ENCODE results near the gene AXIN1.

The AXIN1 gene

DNA sequence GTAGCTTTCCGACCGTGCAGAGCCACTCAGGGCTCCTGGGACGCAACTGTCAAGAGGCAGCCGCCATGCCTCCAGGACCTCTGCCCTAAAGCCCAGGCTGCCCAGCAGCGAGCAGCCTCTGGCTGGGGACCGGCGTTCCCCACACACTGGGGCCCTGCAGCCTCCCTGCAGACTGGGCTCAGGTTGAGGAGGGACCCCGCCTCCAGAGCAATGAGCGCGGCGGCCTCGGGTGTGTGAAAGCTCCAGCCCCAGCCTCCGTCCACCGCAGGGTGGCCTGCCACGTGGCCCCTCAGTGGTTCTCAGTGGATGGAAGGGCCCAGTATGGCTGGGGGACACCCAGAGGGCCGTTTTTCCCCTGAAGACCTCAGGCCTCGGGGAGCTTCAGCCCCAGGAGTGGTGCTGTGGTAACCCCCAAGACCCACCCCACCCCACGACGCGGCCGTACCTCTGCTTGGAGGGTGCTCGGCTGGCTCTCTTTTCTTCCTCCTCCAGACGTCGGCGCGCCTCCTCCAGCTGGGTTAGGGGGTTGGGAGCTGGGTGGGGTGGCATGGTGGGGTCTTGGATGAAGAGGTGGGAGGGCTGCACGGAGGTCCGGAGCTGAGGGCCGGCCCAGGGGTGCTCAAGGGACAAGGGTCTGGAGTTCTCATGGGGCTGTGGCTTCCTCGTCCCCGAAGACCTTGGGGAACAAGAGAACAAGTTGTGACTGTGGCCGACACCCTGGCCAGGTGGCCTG, 59.3 kb downstream of the AXIN1 start:
- Histone ChIP-seq H3K79me2 (no peaks in the 10 kb centered on the region), H3K36me3 (ENCODE audit: control insufficient read depth, insufficient read depth, low read length) (no peaks in the 10 kb centered on the region), H3K4me1 (no peaks in the 10 kb centered on the region), H2AFZ (no peak overlapping the region), H3K4me2 (ENCODE audit: low read length) (no peak overlapping the region), H3K9me3 (ENCODE audit: control insufficient read depth, low read length) (no peaks in the 10 kb centered on the region), H3K27ac (no peak overlapping the region), H3K9ac (no peak overlapping the region), H3K4me3 (ENCODE audit: low read depth, low read length) (no peak overlapping the region), H3K27me3 (ENCODE audit: control insufficient read depth, insufficient read depth, low read length) (no peaks in the 10 kb centered on the region)
- TF ChIP-seq, protein P1, sequence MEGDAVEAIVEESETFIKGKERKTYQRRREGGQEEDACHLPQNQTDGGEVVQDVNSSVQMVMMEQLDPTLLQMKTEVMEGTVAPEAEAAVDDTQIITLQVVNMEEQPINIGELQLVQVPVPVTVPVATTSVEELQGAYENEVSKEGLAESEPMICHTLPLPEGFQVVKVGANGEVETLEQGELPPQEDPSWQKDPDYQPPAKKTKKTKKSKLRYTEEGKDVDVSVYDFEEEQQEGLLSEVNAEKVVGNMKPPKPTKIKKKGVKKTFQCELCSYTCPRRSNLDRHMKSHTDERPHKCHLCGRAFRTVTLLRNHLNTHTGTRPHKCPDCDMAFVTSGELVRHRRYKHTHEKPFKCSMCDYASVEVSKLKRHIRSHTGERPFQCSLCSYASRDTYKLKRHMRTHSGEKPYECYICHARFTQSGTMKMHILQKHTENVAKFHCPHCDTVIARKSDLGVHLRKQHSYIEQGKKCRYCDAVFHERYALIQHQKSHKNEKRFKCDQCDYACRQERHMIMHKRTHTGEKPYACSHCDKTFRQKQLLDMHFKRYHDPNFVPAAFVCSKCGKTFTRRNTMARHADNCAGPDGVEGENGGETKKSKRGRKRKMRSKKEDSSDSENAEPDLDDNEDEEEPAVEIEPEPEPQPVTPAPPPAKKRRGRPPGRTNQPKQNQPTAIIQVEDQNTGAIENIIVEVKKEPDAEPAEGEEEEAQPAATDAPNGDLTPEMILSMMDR (IDR thresholded peaks at IDR 0.05): no peak

DNA sequence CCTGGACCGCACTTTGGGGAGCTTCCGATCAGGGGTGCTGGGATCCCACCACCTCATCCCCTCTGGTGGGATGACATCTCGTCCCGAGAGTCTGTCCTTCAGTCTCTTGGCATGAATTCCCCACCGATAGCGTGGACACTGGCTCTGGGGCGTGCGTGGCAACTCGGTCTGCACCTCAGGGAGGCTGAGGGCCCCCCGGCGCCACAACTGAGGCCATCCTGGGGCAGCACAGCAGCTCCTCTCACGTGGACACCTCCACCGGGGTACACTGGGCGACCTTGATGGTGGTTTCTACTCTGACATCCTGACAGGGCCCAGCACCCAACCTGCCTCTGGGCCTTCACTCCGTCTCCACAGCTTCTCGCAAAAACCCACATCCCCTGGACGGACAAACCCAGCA, 61.0 kb downstream of the AXIN1 start:
- no peak overlapping the region for H3K4me3 ChIP-seq (ENCODE audit: low read depth, low read length)
- no peak overlapping the region for H2AFZ ChIP-seq
- H3K4me2 ChIP-seq (ENCODE audit: low read length): no peak overlapping the region
- no peak overlapping the region for H3K27ac ChIP-seq
- TF ChIP-seq, protein P1 (IDR thresholded peaks at IDR 0.05): no peak
- H3K36me3 ChIP-seq (ENCODE audit: control insufficient read depth, insufficient read depth, low read length): no peaks in the 10 kb centered on the region
- no peaks in the 10 kb centered on the region for H3K4me1 ChIP-seq
- H3K27me3 ChIP-seq (ENCODE audit: control insufficient read depth, insufficient read depth, low read length): no peaks in the 10 kb centered on the region
- H3K79me2 ChIP-seq: no peaks in the 10 kb centered on the region
- H3K9me3 ChIP-seq (ENCODE audit: control insufficient read depth, low read length): no peaks in the 10 kb centered on the region
- no peak overlapping the region for H3K9ac ChIP-seq

DNA sequence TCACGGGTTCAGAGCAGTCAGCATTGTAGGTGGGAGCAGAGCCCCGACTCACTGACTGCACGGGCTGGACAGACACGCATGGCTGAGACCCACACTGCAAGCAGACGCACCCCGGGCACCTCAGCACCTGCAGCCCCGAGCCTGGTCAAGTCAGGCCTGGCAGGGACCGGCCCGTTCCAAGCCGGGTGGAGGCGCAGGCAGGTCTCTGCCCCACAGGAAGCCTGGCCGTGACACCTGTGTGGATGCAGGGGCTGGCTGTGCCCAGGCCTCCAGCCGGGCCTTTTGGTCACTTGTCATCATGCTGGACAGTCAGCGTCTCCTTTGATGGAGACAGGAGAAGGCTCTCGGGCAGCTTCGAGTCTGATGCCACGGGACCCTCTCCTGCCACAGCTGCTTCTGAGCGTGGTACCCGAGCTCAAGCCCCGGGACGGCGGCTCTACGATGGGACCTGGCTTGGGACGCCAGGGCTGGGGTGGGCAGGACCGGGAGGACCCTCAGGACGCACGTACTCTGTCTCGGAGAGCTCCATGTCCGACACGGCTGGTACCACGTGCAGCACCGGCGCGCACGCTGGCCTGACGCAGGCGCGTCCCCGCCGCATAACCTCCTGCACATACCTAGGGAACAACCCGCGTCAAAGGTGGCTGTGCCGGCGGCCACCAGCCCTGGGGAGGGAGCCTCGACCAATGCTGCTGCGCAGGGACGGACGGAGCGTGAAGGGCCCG, 61.7 kb downstream of the AXIN1 start:
- H3K4me2 ChIP-seq (ENCODE audit: low read length): no peak overlapping the region
- H3K27me3 ChIP-seq (ENCODE audit: control insufficient read depth, insufficient read depth, low read length): no peaks in the 10 kb centered on the region
- H3K27ac ChIP-seq: no peak overlapping the region
- TF ChIP-seq, protein P1 (IDR thresholded peaks at IDR 0.05): no peak
- no peak overlapping the region for H3K4me3 ChIP-seq (ENCODE audit: low read depth, low read length)
- no peaks in the 10 kb centered on the region for H3K4me1 ChIP-seq
- no peaks in the 10 kb centered on the region for H3K79me2 ChIP-seq
- no peaks in the 10 kb centered on the region for H3K9me3 ChIP-seq (ENCODE audit: control insufficient read depth, low read length)
- H2AFZ ChIP-seq: no peak overlapping the region
- H3K36me3 ChIP-seq (ENCODE audit: control insufficient read depth, insufficient read depth, low read length): no peaks in the 10 kb centered on the region
- H3K9ac ChIP-seq: no peak overlapping the region

DNA sequence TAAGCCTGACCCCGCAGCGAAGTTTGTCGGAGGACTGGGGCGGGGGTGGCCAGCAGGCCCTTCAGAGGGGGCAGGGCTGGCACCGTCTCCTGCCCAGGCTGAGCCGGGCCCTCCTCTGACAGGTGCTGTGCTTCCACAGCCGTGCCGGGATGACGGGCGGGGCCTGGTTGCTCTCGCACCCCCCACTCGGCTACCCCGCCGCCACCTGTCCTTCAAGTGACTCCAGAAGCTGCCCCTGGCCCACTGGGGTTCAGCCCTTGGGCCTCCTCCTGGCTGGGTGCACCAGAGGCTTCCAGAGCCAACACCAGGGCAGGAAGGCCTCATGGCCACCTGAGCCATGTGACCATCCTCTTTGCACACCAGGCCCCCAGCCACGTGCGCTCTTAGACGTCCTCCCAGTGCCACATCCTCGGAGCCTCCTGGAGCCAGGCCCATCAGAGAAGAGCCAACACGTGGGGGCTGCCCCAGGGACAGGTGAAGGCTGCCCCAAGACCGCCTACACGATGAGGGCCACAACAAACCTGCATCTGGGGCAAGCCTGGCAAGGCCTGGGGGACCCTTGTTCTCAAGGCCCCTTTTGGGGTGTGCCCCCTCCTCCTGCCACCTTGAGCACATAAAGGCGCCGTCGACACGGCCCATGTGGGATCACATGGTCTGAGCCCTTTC, 62.4 kb downstream of the AXIN1 start:
- Histone ChIP-seq H3K27ac (no peak overlapping the region), H3K9me3 (ENCODE audit: control insufficient read depth, low read length) (no peaks in the 10 kb centered on the region), H3K79me2 (no peaks in the 10 kb centered on the region), H2AFZ (no peak overlapping the region), H3K9ac (no peak overlapping the region), H3K4me2 (ENCODE audit: low read length) (no peak overlapping the region), H3K4me3 (ENCODE audit: low read depth, low read length) (no peak overlapping the region), H3K4me1 (no peaks in the 10 kb centered on the region), H3K27me3 (ENCODE audit: control insufficient read depth, insufficient read depth, low read length) (no peaks in the 10 kb centered on the region), H3K36me3 (ENCODE audit: control insufficient read depth, insufficient read depth, low read length) (no peaks in the 10 kb centered on the region)
- TF ChIP-seq, protein P1 (IDR thresholded peaks at IDR 0.05): no peak

All from parathyroid adenoma (tissue), 2 donors.